GM12875 (cell line): ENCODE data around the gene ANKRD31.
"Not testable (repeated sequence)": the region's sequence is repeated elsewhere in the genome, so short reads cannot be mapped to it uniquely, and the experiment has no call there.

ENCODE experiments used
- H3K4me3 ChIP-seq: one replicate; pipeline ENCODE4 v1.5.1; 2011; ENCODE audit warnings: low read depth, low read length, control low read depth
- CTCF ChIP-seq: IDR thresholded peaks from 2 replicates; pipeline ENCODE4 v1.5.1; 2011; ENCODE audit warnings: low read depth, mild to moderate bottlenecking, control low read depth, inconsistent platforms, low read length, moderate library complexity, borderline replicate concordance; ENCODE audit not compliant: insufficient read depth

ANKRD31 gene

GRCh38 chr5:75088648-75089047 lies 148.0 kb downstream of the ANKRD31 start:
- TF ChIP-seq CTCF = no peak
- no peak overlapping the region for H3K4me3 ChIP-seq

GRCh38 chr5:75081510-75081909 lies 155.2 kb downstream of the ANKRD31 start:
- no peak for TF ChIP-seq CTCF
- H3K4me3 ChIP-seq = no peak overlapping the region

GRCh38 chr5:75079346-75079745 lies 157.3 kb downstream of the ANKRD31 start:
- H3K4me3 ChIP-seq = not testable (repeated sequence)

- TF ChIP-seq CTCF = no peak
Observed at GRCh38 chr5:75078027-75078426, 158.7 kb downstream of the ANKRD31 start.

GRCh38 chr5:75072061-75072460 lies 164.6 kb downstream of the ANKRD31 start:
- no peak overlapping the region for H3K4me3 ChIP-seq
- no peak for TF ChIP-seq CTCF

More at GRCh38 chr5:75078027-75078426, 158.7 kb downstream of the ANKRD31 start:
- H3K4me3 ChIP-seq = no peak overlapping the region

GRCh38 chr5:75071100-75071499 lies 165.6 kb downstream of the ANKRD31 start:
- TF ChIP-seq CTCF = no peak
- H3K4me3 ChIP-seq = no peak overlapping the region

GRCh38 chr5:75067434-75067833 lies 169.2 kb downstream of the ANKRD31 start:
- no peak overlapping the region for H3K4me3 ChIP-seq
- no peak for TF ChIP-seq CTCF
